ENCODE results near the gene GPR31.
"Not testable (repeated sequence)": the region's sequence is repeated elsewhere in the genome, so short reads cannot be mapped to it uniquely, and the experiment has no call there.

The GPR31 gene

DNA sequence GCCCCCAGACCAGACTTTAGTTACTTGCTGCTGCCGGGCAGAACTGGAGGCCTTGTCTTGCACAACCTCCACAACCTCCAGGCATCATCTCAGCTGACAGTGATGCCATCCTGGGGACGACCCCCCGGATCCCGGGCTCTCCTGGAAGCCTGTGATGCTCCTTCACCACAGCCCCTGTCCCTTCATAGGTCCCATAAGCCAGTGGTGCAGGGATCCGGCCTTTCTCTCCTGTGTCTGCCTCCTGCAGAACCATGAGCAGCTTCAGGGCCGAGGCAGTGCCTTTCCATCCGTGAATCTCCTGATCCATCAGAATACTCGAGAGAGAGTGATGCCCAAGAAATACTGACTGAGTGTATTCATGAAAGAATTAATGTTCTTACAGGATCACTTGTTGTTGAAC, 22.3 kb upstream of the GPR31 start:
- H3K36me3 ChIP-seq, H3K4me1 ChIP-seq, H3K27ac ChIP-seq, H3K4me2 ChIP-seq, H3K9me3 ChIP-seq, H3K27me3 ChIP-seq, H3K9ac ChIP-seq, H4K20me1 ChIP-seq, H3K4me3 ChIP-seq: not testable (repeated sequence)

- H3K27me3 ChIP-seq, H3K27ac ChIP-seq, H4K20me1 ChIP-seq, H3K4me2 ChIP-seq, H3K9ac ChIP-seq, H3K4me1 ChIP-seq, H3K36me3 ChIP-seq, H3K4me3 ChIP-seq, H3K9me3 ChIP-seq: not testable (repeated sequence)
Observed at GRCh38 chr6:167178896-167179655, 21.3 kb upstream of the GPR31 start.

DNA sequence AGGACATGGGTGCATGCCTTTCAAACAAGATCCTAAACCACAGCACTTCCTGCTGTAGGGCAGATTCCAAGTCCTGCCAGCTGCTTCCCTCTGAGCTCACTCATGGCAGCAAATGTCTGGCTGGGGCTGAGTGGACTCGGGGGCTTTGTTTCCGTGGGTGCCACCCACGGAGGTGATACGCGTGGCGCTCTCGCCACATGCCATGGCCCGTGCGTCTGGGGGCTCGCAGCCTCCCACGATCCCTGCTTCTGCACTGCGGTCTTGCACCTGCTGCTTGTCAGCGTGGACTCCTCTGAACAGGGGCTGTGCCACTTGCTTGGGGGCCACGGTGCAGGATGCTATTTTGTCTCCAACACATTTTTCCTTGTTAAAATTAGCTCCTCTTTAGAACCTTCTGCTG, 19.5 kb upstream of the GPR31 start:
- H3K36me3 ChIP-seq, H3K4me1 ChIP-seq, H3K27ac ChIP-seq, H4K20me1 ChIP-seq, H3K4me3 ChIP-seq, H3K4me2 ChIP-seq, H3K27me3 ChIP-seq, H3K9me3 ChIP-seq, H3K9ac ChIP-seq: not testable (repeated sequence)

DNA sequence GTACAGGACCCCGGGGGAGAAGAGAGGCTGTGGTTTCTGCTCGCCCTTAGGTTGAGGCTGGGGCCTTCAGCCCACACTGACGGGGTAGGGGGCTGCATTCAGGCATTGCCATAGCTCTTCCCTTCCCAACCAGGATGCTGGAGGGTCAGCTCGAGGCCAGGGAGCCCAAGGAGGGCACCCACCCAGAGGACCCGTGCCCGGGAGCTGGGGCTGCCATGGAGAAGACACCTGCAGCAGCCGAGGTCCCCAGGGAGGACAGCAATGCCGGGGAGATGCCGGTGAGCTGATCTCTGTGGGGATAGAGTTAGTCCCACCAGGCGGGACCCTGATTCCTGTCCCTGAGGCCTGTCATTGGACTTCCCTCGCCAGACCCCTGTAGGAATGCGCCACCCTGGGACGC, 14.2 kb upstream of the GPR31 start:
- H3K9ac ChIP-seq, H3K27me3 ChIP-seq, H3K27ac ChIP-seq, H3K9me3 ChIP-seq, H3K36me3 ChIP-seq, H4K20me1 ChIP-seq, H3K4me3 ChIP-seq: not testable (repeated sequence)
- Histone ChIP-seq H3K4me1 (peaks cover 18% of the 10 kb centered on the region), H3K4me2 (peak overlapping the region; percentile 34; the same call in 1 of the 2 replicates)

DNA sequence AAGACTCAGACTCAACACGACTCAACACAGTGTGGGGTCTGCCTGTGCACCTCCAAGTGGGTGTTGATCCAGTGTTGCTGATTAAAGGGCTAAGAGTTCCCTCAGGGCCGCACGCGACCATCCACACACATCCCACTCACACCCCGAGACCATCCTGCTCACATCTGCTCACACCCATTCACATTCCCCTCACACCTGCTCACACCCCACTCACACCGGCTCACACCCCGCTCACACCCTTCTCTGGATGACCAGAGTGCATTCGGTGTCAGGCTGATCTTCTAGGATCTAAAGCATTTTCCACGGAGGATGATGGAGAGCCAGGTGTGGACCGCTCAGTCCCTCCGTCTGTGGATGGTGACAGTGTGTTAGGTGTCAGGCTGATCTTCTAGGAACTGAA, 13.5 kb upstream of the GPR31 start:
- not testable (repeated sequence) for H3K4me2 ChIP-seq, H3K36me3 ChIP-seq, H3K27ac ChIP-seq, H4K20me1 ChIP-seq, H3K27me3 ChIP-seq, H3K9ac ChIP-seq, H3K9me3 ChIP-seq, H3K4me3 ChIP-seq
- H3K4me1 ChIP-seq: peaks cover 18% of the 10 kb centered on the region

DNA sequence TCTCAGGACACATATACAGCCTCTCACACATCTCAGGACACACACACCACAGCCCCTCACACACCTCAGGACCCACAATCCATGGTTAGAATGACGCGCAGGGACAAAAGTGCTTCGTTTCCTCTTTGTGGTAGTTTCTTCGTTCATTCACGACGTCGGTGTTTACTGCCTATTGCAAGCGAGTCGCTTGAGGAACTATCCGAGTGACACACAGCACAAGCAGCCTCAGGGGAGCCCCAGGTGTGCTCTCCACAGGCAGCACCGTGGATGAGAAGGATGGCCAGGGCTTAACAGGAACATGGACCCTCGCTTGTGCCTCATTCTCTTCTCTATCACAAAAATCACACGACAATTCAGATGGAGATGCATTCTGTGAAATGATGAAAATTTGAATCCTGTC, 12.1 kb upstream of the GPR31 start:
- Histone ChIP-seq H3K4me1 (peaks cover 18% of the 10 kb centered on the region), H3K4me2 (peak overlapping the region; percentile 13; the same call in 1 of the 2 replicates)
- H3K4me3 ChIP-seq, H3K27me3 ChIP-seq, H3K36me3 ChIP-seq, H3K9ac ChIP-seq, H3K27ac ChIP-seq, H4K20me1 ChIP-seq, H3K9me3 ChIP-seq: not testable (repeated sequence)

DNA sequence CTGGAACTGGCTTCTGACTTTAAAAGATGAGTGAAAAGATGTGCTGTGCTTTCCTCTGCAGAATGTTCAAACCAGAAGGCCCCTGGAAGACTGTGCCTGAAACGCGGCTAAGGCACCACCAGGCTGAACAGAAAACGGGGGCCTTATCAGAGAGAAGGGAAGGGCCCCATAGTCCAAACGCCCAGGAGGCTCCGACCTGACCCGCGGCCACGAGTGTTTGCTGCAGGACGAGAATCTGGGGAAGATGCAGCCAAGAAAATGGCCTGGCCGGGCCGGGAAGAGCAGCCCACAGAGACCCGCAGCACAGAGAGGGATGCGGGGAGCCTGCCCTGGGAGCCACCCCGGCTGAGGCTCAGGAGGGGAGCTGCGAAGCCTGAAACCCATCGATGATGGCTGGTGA, 10.5 kb upstream of the GPR31 start:
- H3K4me3 ChIP-seq, H4K20me1 ChIP-seq, H3K36me3 ChIP-seq, H3K4me2 ChIP-seq, H3K27me3 ChIP-seq, H3K9ac ChIP-seq, H3K9me3 ChIP-seq, H3K27ac ChIP-seq: not testable (repeated sequence)
- peaks cover 13% of the 10 kb centered on the region; the same call in 1 of the 2 replicates for H3K4me1 ChIP-seq

- not testable (repeated sequence) for H3K9me3 ChIP-seq, H3K27me3 ChIP-seq, H4K20me1 ChIP-seq, H3K27ac ChIP-seq, H3K4me2 ChIP-seq, H3K36me3 ChIP-seq, H3K4me3 ChIP-seq, H3K9ac ChIP-seq
- H3K4me1 ChIP-seq: peaks cover 13% of the 10 kb centered on the region; the same call in 1 of the 2 replicates
Observed at GRCh38 chr6:167167699-167168098, 9.9 kb upstream of the GPR31 start.

GRCh38 chr6:167165858-167166471, 8.2 kb upstream of the GPR31 start:
- H3K4me1 ChIP-seq: peaks cover 5% of the 10 kb centered on the region; the same call in 1 of the 2 replicates
- no peak for TF ChIP-seq Cebpa-rat (IDR thresholded peaks at IDR 0.05)
- H3K9me3 ChIP-seq: no peaks in the 10 kb centered on the region
- H3K36me3 ChIP-seq: no peaks in the 10 kb centered on the region
- no peaks in the 10 kb centered on the region; the same call in 1 of the 2 replicates for H3K27me3 ChIP-seq
- H3K4me3 ChIP-seq: no peak overlapping the region
- H3K27ac ChIP-seq: no peak overlapping the region
- H3K4me2 ChIP-seq: no peak overlapping the region
- H4K20me1 ChIP-seq: no peaks in the 10 kb centered on the region
- no peak overlapping the region for H3K9ac ChIP-seq

- Histone ChIP-seq H3K9me3 (no peaks in the 10 kb centered on the region), H3K4me3 (no peak overlapping the region), H4K20me1 (no peaks in the 10 kb centered on the region), H3K4me1 (no peaks in the 10 kb centered on the region), H3K27ac (no peak overlapping the region), H3K27me3 (no peaks in the 10 kb centered on the region), H3K36me3 (no peaks in the 10 kb centered on the region), H3K4me2 (no peak overlapping the region), H3K9ac (no peak overlapping the region)
- TF ChIP-seq Cebpa-rat (IDR thresholded peaks at IDR 0.05): no peak
Observed at GRCh38 chr6:167164261-167164660, 6.5 kb upstream of the GPR31 start.

DNA sequence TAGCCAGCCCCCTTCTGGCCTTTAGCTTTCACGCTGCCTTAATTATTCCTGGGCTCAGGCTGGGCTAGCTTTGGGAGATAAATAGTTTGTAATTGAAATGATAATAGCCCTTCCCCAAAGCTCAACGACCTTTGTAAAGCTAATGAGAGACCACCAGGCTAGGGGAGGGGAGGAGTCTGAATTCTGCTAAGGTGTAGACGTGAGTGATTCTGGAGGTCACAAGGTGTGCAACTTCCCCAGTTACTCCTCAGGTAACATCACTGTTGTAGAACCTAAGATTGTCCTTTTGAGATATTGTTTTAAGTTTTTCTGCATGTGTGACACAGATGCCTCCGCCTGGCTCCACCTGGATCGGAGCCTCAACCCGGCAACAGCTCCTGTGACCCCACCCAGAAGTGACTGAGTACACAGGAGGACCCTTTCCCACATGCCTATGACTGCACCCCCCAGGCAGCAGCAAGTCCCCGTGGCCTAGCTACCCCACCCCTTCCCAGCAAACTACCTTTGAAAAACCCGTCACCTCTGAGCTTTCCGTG, 5.8 kb upstream of the GPR31 start:
- H3K27me3 ChIP-seq: no peaks in the 10 kb centered on the region
- no peak overlapping the region for H3K4me2 ChIP-seq
- H3K4me3 ChIP-seq: no peak overlapping the region
- H4K20me1 ChIP-seq: no peaks in the 10 kb centered on the region
- H3K27ac ChIP-seq: no peak overlapping the region
- no peaks in the 10 kb centered on the region for H3K9me3 ChIP-seq
- no peak overlapping the region for H3K9ac ChIP-seq
- no peak for TF ChIP-seq Cebpa-rat (IDR thresholded peaks at IDR 0.05)
- H3K4me1 ChIP-seq: no peaks in the 10 kb centered on the region
- H3K36me3 ChIP-seq: no peaks in the 10 kb centered on the region
